ENCODE results near the gene P2RY2.

DNA sequence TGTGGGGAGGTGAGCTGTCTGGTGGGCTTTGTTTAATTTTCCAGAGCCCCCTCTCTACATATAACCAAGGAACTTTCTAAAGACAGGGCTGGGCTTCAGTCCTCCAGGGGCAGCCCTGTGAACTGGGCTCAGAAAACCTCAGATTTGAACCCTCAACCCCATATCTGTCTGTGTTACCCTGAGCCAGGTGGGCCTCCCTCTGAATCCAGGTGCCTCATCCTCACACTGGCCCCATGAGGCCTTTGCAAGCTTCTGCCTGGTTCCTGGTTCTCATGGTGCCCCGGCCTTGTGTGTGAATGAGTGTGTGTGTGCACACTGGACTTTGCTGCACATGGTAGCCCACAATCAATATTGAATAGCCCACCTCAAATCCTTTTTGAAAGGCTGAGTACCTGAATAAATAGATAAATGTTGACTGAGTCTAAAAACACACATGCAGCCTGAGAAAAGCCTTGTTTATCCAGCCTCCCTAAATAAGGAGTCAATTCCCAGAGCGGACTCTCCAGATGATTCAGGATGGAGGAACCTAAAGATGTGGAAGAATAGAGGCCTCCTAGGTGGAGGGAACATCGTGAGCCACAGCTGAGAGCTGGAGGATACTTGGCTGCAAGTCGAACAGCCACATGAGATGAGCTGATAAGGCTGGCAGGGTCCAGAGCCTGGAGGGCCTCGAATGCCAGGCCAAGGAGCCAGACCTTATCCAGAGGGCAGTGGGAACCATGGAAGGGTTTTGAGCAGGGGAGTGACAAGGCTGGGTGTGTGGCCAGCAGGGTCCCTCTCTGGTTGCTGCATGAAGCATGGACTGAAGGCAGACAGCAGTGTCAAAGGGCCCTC, 28.1 kb upstream of the P2RY2 start:
- TF ChIP-seq POLR2A (IDR thresholded peaks at IDR 0.05) (no peak), POLR2AphosphoS5 (IDR thresholded peaks at IDR 0.05) (no peak), EP300 (IDR thresholded peaks at IDR 0.05) (no peak)
- TF ChIP-seq, protein P1, sequence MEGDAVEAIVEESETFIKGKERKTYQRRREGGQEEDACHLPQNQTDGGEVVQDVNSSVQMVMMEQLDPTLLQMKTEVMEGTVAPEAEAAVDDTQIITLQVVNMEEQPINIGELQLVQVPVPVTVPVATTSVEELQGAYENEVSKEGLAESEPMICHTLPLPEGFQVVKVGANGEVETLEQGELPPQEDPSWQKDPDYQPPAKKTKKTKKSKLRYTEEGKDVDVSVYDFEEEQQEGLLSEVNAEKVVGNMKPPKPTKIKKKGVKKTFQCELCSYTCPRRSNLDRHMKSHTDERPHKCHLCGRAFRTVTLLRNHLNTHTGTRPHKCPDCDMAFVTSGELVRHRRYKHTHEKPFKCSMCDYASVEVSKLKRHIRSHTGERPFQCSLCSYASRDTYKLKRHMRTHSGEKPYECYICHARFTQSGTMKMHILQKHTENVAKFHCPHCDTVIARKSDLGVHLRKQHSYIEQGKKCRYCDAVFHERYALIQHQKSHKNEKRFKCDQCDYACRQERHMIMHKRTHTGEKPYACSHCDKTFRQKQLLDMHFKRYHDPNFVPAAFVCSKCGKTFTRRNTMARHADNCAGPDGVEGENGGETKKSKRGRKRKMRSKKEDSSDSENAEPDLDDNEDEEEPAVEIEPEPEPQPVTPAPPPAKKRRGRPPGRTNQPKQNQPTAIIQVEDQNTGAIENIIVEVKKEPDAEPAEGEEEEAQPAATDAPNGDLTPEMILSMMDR (IDR thresholded peaks at IDR 0.05) = no peak
